Measurements from ENCODE around the gene MPP2.

Gene MPP2

GRCh38 chr17:43905400-43905984, 1.8 kb downstream of the MPP2 start:
- Histone ChIP-seq H3K9me3 (ENCODE audit: control insufficient read depth, insufficient read depth, low read length) (no peaks in the 10 kb centered on the region), H3K4me2 (ENCODE audit: low read length) (no peak overlapping the region), H3K9me2 (replicated peaks; ENCODE audit: control insufficient read depth, low read length) (no peaks in the 10 kb centered on the region), H3K27ac (ENCODE audit: low read depth, low read length) (no peak overlapping the region), H3K4me1 (ENCODE audit: control insufficient read depth, low read length) (peaks cover 15% of the 10 kb centered on the region), H3K27me3 (ENCODE audit: control insufficient read depth, low read length) (peaks cover 71% of the 10 kb centered on the region), H3F3A (ENCODE audit: control insufficient read depth, insufficient read depth) (no peaks in the 10 kb centered on the region), H3K4me3 (ENCODE audit: low read length) (no peak overlapping the region), H3K79me2 (ENCODE audit: control insufficient read depth, low read length) (no peaks in the 10 kb centered on the region), H3K36me3 (ENCODE audit: control insufficient read depth, low read length) (no peaks in the 10 kb centered on the region), H4K20me1 (ENCODE audit: control insufficient read depth, insufficient read depth, low read depth, low read length) (no peaks in the 10 kb centered on the region)
- TF ChIP-seq CTCF (IDR thresholded peaks at IDR 0.05; ENCODE audit: low read depth, low read length, poor library complexity, severe bottlenecking): no peak
- no peak for TF ChIP-seq EZH2phosphoT487 (IDR thresholded peaks at IDR 0.05; ENCODE audit: borderline replicate concordance, low read length)

- no peak overlapping the region for H3K4me3 ChIP-seq (ENCODE audit: low read length)
- peaks cover 10% of the 10 kb centered on the region for H3K4me1 ChIP-seq (ENCODE audit: control insufficient read depth, low read length)
- peaks cover 55% of the 10 kb centered on the region for H3K27me3 ChIP-seq (ENCODE audit: control insufficient read depth, low read length)
- H4K20me1 ChIP-seq (ENCODE audit: control insufficient read depth, insufficient read depth, low read depth, low read length): no peaks in the 10 kb centered on the region
- no peaks in the 10 kb centered on the region for H3F3A ChIP-seq (ENCODE audit: control insufficient read depth, insufficient read depth)
- H3K79me2 ChIP-seq (ENCODE audit: control insufficient read depth, low read length): no peaks in the 10 kb centered on the region
- no peaks in the 10 kb centered on the region for H3K36me3 ChIP-seq (ENCODE audit: control insufficient read depth, low read length)
- TF ChIP-seq EZH2phosphoT487 (IDR thresholded peaks at IDR 0.05; ENCODE audit: borderline replicate concordance, low read length): no peak
- TF ChIP-seq CTCF (IDR thresholded peaks at IDR 0.05; ENCODE audit: low read depth, low read length, poor library complexity, severe bottlenecking): no peak
- no peak overlapping the region for H3K4me2 ChIP-seq (ENCODE audit: low read length)
- H3K9me3 ChIP-seq (ENCODE audit: control insufficient read depth, insufficient read depth, low read length): no peaks in the 10 kb centered on the region
- no peak overlapping the region for H3K27ac ChIP-seq (ENCODE audit: low read depth, low read length)
- no peaks in the 10 kb centered on the region for H3K9me2 ChIP-seq (replicated peaks; ENCODE audit: control insufficient read depth, low read length)
Observed at GRCh38 chr17:43901861-43902589, 5.3 kb downstream of the MPP2 start.

GRCh38 chr17:43900858-43901754, 6.2 kb downstream of the MPP2 start:
- H3K27me3 ChIP-seq (ENCODE audit: control insufficient read depth, low read length): peaks cover 50% of the 10 kb centered on the region
- H3F3A ChIP-seq (ENCODE audit: control insufficient read depth, insufficient read depth): no peaks in the 10 kb centered on the region
- H4K20me1 ChIP-seq (ENCODE audit: control insufficient read depth, insufficient read depth, low read depth, low read length): no peaks in the 10 kb centered on the region
- H3K9me2 ChIP-seq (replicated peaks; ENCODE audit: control insufficient read depth, low read length): no peaks in the 10 kb centered on the region
- H3K36me3 ChIP-seq (ENCODE audit: control insufficient read depth, low read length): no peaks in the 10 kb centered on the region
- H3K4me2 ChIP-seq (ENCODE audit: low read length): peak overlapping the region; percentile 64
- H3K4me3 ChIP-seq (ENCODE audit: low read length): peak overlapping the region; percentile 33
- no peaks in the 10 kb centered on the region for H3K9me3 ChIP-seq (ENCODE audit: control insufficient read depth, insufficient read depth, low read length)
- no peak overlapping the region for H3K27ac ChIP-seq (ENCODE audit: low read depth, low read length)
- TF ChIP-seq CTCF (IDR thresholded peaks at IDR 0.05; ENCODE audit: low read depth, low read length, poor library complexity, severe bottlenecking) (no peak), EZH2phosphoT487 (IDR thresholded peaks at IDR 0.05; ENCODE audit: borderline replicate concordance, low read length) (no peak)
- H3K4me1 ChIP-seq (ENCODE audit: control insufficient read depth, low read length): peaks cover 8% of the 10 kb centered on the region; the same call in 1 of the 2 replicates
- H3K79me2 ChIP-seq (ENCODE audit: control insufficient read depth, low read length): no peaks in the 10 kb centered on the region
